Omental fat pad (tissue), 4 donors: Measurements from ENCODE around the gene FAM227B. TPM values are rescaled to one million over a fixed set of nuclear protein-coding genes. Genes with fewer than 3 reads are reported as not detected.
A peak's percentile ranks its signal among the peaks of the same experiment; 100 is the strongest.

Source experiments
- ATAC-seq: fragments of 150-250 bp; one replicate; pipeline ENCODE4 v1.9.1; 2016; ENCODE audit warnings: mild to moderate bottlenecking, moderate library complexity; ENCODE audit not compliant: low FRiP score
- DNase-seq: peaks from one replicate; pipeline ENCODE4 v3.0.0-alpha.2; 2019; ENCODE audit warnings: low spot score
- CTCF ChIP-seq, 3 donors: fragments of 450-650 bp; IDR thresholded peaks; one replicate each; pipeline ENCODE4 v1.5.1; 2016 to 2017; ENCODE audit warnings: antibody characterized with exemption in 3 of 3, mild to moderate bottlenecking in 3 of 3, moderate library complexity in 2 of 3
- total RNA-seq, 4 donors: library from RNA; depleted of rRNA; stranded (reverse); fragments of >200 nt; gene quantifications; one replicate each; pipeline ENCODE4 v1.1.0, GENCODE V29; 2016

FAM227B gene
- total RNA-seq, 4 donors from 2014 or later: 0.75 to 3.7 TPM; not detected in 2

DNA sequence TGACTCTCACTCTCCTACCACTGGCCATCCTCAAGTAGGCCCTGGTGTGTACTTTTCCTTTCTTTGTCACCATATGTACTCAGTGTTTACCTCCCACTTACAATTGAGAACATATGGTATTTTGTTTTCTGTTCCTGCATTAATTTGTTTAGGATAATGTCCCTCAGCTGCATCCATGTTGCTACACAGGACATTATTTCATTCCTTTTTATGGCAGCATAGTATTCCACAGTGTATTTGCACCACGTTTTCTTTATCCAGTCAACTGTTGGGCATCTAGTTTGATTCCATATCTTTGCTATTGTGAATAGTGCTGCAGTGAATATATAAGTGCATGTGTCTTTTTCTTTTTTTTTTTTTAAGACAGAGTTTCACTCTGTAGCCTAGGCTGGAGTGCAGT, 324.4 kb downstream of the FAM227B start:
- DNase-seq (no peak), ATAC-seq (no peak)
- no peak for TF ChIP-seq CTCF (IDR thresholded peaks at IDR 0.05)

DNA sequence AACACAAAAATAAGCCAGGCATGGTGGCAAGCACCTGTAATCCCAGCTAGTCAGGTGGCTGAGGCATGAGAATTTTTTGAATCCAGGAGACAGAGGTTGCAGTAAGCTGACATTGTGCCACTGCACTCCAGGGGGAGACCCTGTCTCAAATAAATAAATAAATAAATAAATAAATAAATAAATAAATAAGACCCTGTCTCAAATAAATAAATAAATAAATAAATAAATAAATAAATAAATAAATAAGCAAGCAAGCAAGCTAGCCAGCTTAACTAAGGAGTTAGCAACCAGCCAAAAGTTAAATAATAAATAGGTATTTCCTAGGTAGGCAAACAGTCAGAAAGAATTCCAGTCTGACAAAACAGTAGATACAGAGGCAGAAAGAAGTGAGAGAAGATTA, 326.7 kb downstream of the FAM227B start:
- DNase-seq: no peak
- no peak for ATAC-seq
- no peak for TF ChIP-seq CTCF (IDR thresholded peaks at IDR 0.05)

GRCh38 chr15:49290191-49290590, 330.4 kb downstream of the FAM227B start:
- ATAC-seq (no peak), DNase-seq (no peak)
- TF ChIP-seq CTCF (IDR thresholded peaks at IDR 0.05): no peak

GRCh38 chr15:49288391-49288790, 332.2 kb downstream of the FAM227B start:
- ATAC-seq (peak; percentile 21), DNase-seq (no peak)
- no peak for TF ChIP-seq CTCF (IDR thresholded peaks at IDR 0.05)

GRCh38 chr15:49287481-49287880, 333.1 kb downstream of the FAM227B start:
- DNase-seq (no peak), ATAC-seq (no peak)
- no peak for TF ChIP-seq CTCF (IDR thresholded peaks at IDR 0.05)

DNA sequence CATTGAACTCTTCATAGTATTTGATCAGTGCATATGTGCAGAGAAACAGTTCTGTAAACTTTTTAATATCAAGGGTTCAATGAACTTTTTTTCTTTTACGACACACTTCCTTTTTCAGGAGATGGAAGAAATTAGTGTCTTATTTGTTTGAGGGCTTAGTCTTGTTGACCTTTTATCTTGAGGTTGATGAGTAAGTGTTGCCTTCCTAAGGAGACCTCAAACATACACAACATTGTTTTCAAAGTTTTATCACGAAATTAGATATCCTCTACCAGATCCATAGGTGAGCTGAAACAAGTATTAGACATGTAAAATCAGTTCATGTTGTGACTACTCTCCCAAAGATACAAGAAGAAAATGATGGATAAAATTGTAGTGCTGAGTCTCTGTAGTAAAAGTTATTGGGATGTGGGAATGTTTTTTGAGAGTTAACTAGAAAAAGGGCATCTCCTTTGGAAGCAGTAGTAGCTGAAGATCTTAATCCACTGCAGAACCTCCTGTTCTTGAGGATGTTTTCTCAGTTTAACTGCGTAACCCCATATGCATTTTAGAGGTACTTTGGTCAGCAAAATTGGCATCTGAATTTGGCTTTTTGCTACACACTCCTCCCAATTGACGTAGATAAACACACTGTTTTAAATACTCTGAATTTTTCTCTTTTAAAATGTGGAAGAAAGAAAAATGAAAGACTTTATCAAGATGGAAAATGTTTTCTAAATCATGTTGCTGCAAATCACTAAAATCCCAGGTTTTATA, 333.8 kb downstream of the FAM227B start:
- ATAC-seq (peak; percentile 55), DNase-seq (no peak)
- TF ChIP-seq CTCF (IDR thresholded peaks at IDR 0.05): no peak

DNA sequence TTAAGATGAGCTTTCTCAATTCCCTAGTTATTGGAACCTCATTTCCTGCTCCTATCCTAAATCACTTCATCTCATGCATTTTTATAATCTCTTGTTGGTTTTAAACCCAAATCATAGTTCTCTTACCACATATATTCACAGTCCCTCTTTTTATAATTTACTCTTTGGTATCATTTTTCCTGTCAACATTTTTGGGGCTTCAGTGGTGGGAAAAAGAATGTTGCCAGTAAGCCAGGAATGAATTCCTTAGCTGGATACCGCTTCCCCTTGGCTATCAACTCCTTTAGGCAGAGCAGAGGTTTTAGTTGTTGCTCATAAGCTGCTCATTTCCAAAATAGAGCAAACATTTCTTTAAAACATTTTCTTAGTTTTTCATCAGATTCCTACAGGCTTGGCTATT, 338.3 kb downstream of the FAM227B start:
- no peak for TF ChIP-seq CTCF (IDR thresholded peaks at IDR 0.05)
- no peak for DNase-seq
- no peak for ATAC-seq
